Mesodermal cell (in vitro differentiated cells): ENCODE data around the gene TMEM63B.
"Not testable (repeated sequence)": the region's sequence is repeated elsewhere in the genome, so short reads cannot be mapped to it uniquely, and the experiment has no call there.

Source experiments
- H3K27ac ChIP-seq: 2 replicates; pipeline ENCODE4 v1.7.0; 2013; ENCODE audit warnings: mild to moderate bottlenecking, low read depth, low read length, moderate library complexity; ENCODE audit not compliant: severe bottlenecking
- H3K36me3 ChIP-seq: 2 replicates; pipeline ENCODE4 v1.7.1; 2013; ENCODE audit warnings: mild to moderate bottlenecking, low read length, moderate library complexity; ENCODE audit not compliant: control insufficient read depth, insufficient read depth
- H3K4me1 ChIP-seq: one replicate; pipeline ENCODE4 v1.7.1; 2013; ENCODE audit warnings: mild to moderate bottlenecking, low read length; ENCODE audit not compliant: insufficient read depth, control insufficient read depth, poor library complexity, severe bottlenecking
- H3K4me3 ChIP-seq: 2 replicates; pipeline ENCODE4 v1.7.0; 2013; ENCODE audit warnings: low read length, control low read depth, mild to moderate bottlenecking; ENCODE audit not compliant: insufficient read depth, poor library complexity, severe bottlenecking; ENCODE audit errors: extremely low read depth
- H3K9me3 ChIP-seq: 2 replicates; pipeline ENCODE4 v1.7.1; 2013; ENCODE audit warnings: mild to moderate bottlenecking, low read length, moderate library complexity; ENCODE audit not compliant: control insufficient read depth
- WGBS, 2 experiments: methylation state at CpG; one replicate each; pipeline ENCODE4 v1.1.5; 2013; ENCODE audit warnings: missing lambda C conversion rate in 2 of 2; ENCODE audit not compliant: insufficient coverage in 2 of 2; 5-methylcytosine and 5-hydroxymethylcytosine counted together

Gene TMEM63B

DNA sequence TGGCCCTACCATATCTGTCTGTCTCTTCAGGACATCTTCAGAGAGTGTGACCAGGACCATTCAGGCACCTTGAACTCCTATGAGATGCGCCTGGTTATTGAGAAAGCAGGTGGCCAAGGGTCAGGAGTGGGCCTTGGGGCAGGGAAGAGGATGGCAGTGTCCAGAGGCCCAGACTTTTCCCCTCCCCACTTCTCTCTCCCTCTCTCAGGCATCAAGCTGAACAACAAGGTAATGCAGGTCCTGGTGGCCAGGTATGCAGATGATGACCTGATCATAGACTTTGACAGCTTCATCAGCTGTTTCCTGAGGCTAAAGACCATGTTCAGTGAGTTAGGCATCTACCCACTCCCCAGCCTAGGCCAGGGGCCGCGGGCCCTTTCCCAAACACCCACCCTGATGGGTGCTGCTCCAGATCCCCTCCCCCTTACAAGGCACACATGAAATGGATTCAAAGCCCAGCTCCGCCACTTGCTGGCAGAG lies 55.6 kb downstream of the TMEM63B start:
- Histone ChIP-seq H3K4me3 (no peak overlapping the region), H3K36me3 (no peaks in the 10 kb centered on the region), H3K9me3 (no peaks in the 10 kb centered on the region), H3K27ac (no peak overlapping the region), H3K4me1 (peaks cover 13% of the 10 kb centered on the region)
- 72 to 91% methylated on average over 2 to 3 of the region's 4 CpGs for WGBS, 2 experiments

DNA sequence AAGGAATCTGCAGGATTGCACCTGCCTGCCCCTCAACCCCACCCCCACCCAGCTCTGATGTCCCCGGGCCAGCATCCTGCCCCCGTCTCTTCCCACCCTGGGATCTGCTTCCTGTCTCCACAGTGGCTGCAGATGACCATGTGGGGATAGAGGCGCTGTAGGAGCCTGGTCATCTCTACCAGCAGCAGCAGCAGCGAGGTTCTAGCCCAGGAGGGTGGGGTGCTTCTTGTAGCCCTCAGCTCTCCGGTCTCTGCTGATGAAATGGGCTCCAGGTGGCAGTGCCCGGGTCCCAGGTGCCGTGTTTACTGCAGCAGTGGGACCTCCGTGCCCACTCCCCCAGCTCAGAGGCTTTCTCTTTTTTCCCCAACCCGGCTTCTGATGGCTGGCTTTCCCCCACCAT lies 56.4 kb downstream of the TMEM63B start:
- peaks cover 13% of the 10 kb centered on the region for H3K4me1 ChIP-seq
- no peaks in the 10 kb centered on the region for H3K9me3 ChIP-seq
- no peak overlapping the region for H3K27ac ChIP-seq
- no peaks in the 10 kb centered on the region for H3K36me3 ChIP-seq
- H3K4me3 ChIP-seq: no peak overlapping the region
- WGBS, 2 experiments: 78 to 80% methylated on average over 7 of the region's 9 CpGs

- not testable (repeated sequence) for H3K9me3 ChIP-seq, H3K36me3 ChIP-seq, H3K4me3 ChIP-seq, H3K27ac ChIP-seq, H3K4me1 ChIP-seq
- WGBS, 2 experiments: 72 to 85% methylated on average over 3 to 5 of the region's 7 CpGs
Measured at GRCh38 chr6:44185356-44185755, 58.0 kb downstream of the TMEM63B start.

- WGBS, 2 experiments: 44 to 61% methylated on average over 6 to 7 of the region's 9 CpGs
- no peaks in the 10 kb centered on the region for H3K36me3 ChIP-seq
- H3K27ac ChIP-seq: no peak overlapping the region
- H3K9me3 ChIP-seq: no peaks in the 10 kb centered on the region
- peaks cover 9% of the 10 kb centered on the region for H3K4me1 ChIP-seq
- no peak overlapping the region for H3K4me3 ChIP-seq
Measured at GRCh38 chr6:44185953-44186634, 58.7 kb downstream of the TMEM63B start.

GRCh38 chr6:44186635-44187025 lies 59.3 kb downstream of the TMEM63B start:
- no peak overlapping the region for H3K4me3 ChIP-seq
- peaks cover 9% of the 10 kb centered on the region for H3K4me1 ChIP-seq
- 77 to 95% methylated on average over 4 of the region's 7 CpGs for WGBS, 2 experiments
- H3K9me3 ChIP-seq: no peaks in the 10 kb centered on the region
- no peak overlapping the region for H3K27ac ChIP-seq
- no peaks in the 10 kb centered on the region for H3K36me3 ChIP-seq

DNA sequence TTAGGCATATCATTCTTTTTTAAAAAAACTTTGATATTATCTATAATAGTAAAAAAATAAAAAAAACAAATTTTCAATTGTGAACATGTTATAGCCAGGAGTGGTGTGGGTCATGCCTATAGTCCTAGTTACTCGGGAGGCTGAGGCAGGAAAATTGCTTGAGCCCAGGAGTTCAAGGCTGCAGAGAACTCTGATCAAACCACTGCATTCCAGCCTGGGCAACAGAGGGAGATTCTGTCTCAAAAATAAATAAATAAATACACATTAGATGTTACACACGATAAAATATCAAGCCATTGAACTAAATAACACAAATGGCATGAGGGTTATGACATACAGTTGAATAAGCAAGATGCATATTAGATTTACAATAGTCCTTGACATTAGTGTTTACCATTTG lies 61.5 kb downstream of the TMEM63B start:
- 100% methylated on average over 1 of the region's 2 CpGs; no CpG with 5 or more reads in 1 of the 2 experiments for WGBS, 2 experiments
- Histone ChIP-seq H3K9me3 (no peaks in the 10 kb centered on the region), H3K4me3 (no peak overlapping the region), H3K36me3 (no peaks in the 10 kb centered on the region), H3K4me1 (peaks cover 9% of the 10 kb centered on the region), H3K27ac (no peak overlapping the region)

DNA sequence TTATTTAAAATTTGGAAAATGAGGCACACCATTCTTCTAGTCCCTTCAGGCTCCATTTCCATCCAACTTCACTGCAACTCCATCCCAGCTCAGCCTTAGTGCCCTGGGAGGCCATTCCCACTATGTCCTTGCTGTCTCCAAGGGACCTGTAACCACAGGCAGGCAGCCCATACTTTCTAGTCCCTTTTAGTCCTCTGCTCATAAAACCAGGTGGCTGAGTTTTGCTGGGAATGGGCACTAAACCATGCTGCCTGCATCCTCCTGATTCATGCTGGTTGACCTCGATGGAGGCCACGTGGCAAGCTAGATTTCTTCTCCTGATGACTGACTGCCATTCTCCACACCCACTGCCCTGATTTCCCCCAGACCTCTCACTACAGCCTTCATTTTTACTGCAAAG lies 61.9 kb downstream of the TMEM63B start:
- Histone ChIP-seq H3K36me3 (no peaks in the 10 kb centered on the region), H3K27ac (no peak overlapping the region), H3K4me1 (peaks cover 9% of the 10 kb centered on the region), H3K4me3 (no peak overlapping the region), H3K9me3 (no peaks in the 10 kb centered on the region)
- 93 to 100% methylated on average over 2 of the region's 2 CpGs for WGBS, 2 experiments

GRCh38 chr6:44190715-44191114 lies 63.4 kb downstream of the TMEM63B start:
- H3K9me3 ChIP-seq: no peaks in the 10 kb centered on the region
- H3K27ac ChIP-seq: no peak overlapping the region
- H3K4me3 ChIP-seq: no peak overlapping the region
- H3K4me1 ChIP-seq: peaks cover 9% of the 10 kb centered on the region
- no peaks in the 10 kb centered on the region for H3K36me3 ChIP-seq
- WGBS, 2 experiments: no CpG with 5 or more reads among the region's 2 CpGs

GRCh38 chr6:44192428-44193041 lies 65.2 kb downstream of the TMEM63B start:
- Histone ChIP-seq H3K36me3 (no peaks in the 10 kb centered on the region), H3K9me3 (no peaks in the 10 kb centered on the region), H3K27ac (no peak overlapping the region), H3K4me3 (no peak overlapping the region), H3K4me1 (no peaks in the 10 kb centered on the region)
- 75 to 76% methylated on average over 9 to 10 of the region's 10 CpGs for WGBS, 2 experiments

DNA sequence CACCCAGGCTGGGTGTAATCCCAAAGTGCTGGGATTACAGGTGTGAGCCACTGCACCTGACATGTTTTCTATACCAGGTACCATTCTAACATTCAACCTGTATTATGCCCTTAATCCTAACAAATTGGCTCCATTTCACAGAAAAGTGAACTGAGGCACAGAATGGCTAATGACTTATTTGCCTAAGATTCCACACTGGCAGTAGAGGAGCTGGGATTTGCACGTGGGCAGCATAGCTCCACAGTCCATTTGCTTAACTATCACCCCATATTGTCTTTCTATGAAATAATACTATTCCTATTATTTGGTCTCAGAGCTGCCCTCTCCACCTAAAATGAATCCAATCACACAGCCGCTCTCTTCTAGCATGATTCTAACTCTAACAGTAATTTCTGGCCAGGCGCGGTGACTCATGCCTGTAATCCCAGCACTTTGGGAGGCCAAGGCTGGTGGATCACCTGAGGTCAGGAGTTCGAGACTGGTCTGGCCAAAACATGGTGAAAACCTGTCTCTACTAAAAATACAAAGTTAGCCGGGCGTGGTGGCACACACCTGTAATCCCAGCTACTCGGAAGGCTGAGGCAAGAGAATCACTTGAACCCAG lies 66.1 kb downstream of the TMEM63B start:
- Histone ChIP-seq H3K4me1 (no peaks in the 10 kb centered on the region), H3K27ac (no peak overlapping the region), H3K9me3 (no peaks in the 10 kb centered on the region), H3K36me3 (no peaks in the 10 kb centered on the region), H3K4me3 (no peak overlapping the region)
- 90% methylated on average over 5 to 7 of the region's 8 CpGs for WGBS, 2 experiments

DNA sequence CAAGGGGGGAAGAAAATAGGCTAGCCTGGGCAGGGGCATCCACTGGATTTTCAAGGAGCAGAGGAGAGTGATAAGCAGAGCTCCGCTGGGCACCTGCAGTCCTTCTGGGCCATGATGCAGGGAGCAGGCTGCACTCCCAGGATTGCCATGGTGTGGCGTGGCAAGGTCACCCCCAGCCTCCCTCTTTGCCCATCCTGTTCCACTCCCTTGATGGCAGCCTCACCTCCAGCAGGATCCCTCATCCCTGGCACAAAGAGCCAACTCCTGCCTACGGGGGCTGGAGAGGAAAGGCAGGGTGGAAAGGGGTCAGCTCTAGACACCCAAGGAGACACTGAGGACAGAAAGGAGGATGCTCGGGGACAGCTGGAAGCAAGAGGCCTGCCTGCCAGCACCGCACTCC lies 67.0 kb downstream of the TMEM63B start:
- Histone ChIP-seq H3K4me3 (no peak overlapping the region), H3K27ac (no peak overlapping the region), H3K9me3 (no peaks in the 10 kb centered on the region), H3K4me1 (no peaks in the 10 kb centered on the region), H3K36me3 (no peaks in the 10 kb centered on the region)
- 76 to 86% methylated on average over 3 to 5 of the region's 5 CpGs for WGBS, 2 experiments
